ENCODE results near the gene IQGAP1.
"Not testable (repeated sequence)": the region's sequence is repeated elsewhere in the genome, so short reads cannot be mapped to it uniquely, and the experiment has no call there.

The IQGAP1 gene, protein sequence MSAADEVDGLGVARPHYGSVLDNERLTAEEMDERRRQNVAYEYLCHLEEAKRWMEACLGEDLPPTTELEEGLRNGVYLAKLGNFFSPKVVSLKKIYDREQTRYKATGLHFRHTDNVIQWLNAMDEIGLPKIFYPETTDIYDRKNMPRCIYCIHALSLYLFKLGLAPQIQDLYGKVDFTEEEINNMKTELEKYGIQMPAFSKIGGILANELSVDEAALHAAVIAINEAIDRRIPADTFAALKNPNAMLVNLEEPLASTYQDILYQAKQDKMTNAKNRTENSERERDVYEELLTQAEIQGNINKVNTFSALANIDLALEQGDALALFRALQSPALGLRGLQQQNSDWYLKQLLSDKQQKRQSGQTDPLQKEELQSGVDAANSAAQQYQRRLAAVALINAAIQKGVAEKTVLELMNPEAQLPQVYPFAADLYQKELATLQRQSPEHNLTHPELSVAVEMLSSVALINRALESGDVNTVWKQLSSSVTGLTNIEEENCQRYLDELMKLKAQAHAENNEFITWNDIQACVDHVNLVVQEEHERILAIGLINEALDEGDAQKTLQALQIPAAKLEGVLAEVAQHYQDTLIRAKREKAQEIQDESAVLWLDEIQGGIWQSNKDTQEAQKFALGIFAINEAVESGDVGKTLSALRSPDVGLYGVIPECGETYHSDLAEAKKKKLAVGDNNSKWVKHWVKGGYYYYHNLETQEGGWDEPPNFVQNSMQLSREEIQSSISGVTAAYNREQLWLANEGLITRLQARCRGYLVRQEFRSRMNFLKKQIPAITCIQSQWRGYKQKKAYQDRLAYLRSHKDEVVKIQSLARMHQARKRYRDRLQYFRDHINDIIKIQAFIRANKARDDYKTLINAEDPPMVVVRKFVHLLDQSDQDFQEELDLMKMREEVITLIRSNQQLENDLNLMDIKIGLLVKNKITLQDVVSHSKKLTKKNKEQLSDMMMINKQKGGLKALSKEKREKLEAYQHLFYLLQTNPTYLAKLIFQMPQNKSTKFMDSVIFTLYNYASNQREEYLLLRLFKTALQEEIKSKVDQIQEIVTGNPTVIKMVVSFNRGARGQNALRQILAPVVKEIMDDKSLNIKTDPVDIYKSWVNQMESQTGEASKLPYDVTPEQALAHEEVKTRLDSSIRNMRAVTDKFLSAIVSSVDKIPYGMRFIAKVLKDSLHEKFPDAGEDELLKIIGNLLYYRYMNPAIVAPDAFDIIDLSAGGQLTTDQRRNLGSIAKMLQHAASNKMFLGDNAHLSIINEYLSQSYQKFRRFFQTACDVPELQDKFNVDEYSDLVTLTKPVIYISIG (N-terminal part only)

DNA sequence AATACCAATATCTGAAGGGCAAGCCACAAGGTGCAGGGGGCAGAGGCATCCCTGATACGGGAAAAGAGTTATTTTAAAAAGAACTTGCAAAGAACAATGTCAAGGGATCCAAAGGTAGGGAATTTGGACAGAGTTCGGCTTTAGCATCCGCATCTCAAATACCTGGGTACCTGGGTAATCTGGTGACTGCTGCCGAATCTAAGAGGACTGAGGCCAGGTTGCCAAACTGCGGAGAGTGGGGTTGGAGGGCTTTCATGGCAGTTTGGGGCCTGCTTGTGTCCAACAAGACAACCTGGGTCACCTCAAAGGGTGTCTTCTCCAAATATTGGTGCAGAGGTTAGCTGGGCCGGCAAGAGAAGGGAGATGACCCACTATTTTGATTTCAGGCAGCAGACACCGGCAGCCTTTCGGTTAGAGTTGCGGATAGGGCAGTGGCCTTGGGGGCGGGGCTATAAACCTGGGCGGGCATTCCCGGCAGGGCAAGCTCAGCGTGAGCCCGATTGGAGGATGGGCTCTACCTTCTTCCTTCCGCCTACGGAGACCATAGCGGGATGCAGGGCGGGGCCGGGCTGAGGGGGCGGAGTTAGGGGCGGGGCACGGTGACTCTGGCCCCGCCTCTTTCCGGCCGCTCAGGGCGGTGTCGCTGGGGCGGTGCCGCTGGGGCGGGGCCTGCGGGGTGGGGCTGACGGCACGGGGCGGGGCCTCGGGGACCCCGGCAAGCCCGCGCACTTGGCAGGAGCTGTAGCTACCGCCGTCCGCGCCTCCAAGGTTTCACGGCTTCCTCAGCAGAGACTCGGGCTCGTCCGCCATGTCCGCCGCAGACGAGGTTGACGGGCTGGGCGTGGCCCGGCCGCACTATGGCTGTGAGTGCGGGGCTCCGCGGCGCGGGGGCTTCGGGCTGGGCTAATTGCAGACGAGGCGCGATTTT, at the start of gene IQGAP1:
TSS of gene IQGAP1 (plus strand) at position 709 of the 928 bp plus-strand sequence. CDS start at position 809, 100 bp downstream.
- peak; percentile 73 for DNase-seq

DNA sequence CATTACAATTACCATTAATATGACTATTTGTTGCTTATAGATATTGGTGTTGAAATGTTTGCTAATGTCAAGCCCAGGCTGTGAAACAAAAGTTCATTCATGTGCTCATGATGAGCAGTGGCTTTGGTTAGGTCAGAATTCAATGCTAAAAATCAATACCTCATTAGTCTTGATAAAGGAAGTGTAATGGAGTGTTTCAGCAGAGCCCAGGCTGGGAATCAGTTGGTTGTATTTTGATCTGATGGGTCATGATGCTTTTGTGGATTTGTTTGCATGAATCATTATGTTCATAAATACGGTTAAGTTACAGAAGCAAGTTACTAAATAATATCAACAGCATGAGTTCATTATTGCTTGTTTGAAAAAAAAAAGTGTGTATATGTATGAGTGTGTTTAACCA, 49.5 kb upstream of the IQGAP1 start:
- DNase-seq: no peak

- DNase-seq: no peak
Measured at GRCh38 chr15:90340345-90340744, 47.7 kb upstream of the IQGAP1 start.

DNA sequence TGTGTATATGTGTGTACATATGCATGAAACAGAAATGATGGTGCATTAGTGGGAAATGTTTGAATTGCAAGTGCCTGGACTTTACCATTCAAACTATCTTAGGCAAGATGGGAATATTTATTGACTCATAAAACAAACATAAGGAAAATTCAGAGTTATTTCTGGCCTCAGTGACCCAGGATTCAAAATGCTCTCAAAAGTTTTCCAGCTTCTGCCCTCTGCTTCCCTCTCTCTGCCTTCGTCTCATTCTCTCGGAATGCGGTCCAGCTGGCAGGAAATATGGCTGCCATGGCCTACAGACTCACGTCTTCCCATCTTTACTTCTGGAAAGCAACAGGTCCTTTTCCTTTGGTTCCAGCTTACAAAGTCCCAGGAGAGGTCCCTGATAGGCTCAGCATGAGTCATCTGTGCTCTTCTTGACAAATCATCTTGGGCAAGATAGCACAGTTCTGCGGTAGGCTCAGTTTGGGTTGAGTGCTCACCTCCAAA, 44.7 kb upstream of the IQGAP1 start:
- DNase-seq: no peak

- DNase-seq: no peak
Measured at GRCh38 chr15:90344662-90345061, 43.4 kb upstream of the IQGAP1 start.

- DNase-seq: no peak
Measured at GRCh38 chr15:90345857-90346256, 42.2 kb upstream of the IQGAP1 start.

- DNase-seq: not testable (repeated sequence)
Measured at GRCh38 chr15:90347431-90348065, 40.5 kb upstream of the IQGAP1 start.

DNA sequence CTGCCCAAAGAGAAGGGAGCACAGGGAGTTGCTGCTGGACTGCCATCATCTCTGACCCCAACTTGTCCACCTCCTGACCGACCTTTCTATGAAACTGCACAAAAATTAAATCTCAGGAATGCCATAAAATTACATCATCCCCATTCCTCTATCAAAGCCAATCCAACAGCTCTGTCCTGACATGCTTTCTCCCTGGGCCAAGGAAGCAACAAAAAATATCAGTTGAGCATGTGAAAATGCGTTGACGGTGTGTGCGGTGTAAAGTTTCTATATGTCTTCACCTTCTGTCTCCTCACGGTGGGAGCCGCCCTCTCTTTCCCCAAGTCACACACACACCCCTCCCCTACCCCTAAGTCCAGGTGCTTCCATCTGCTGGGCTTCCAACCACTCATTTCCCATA, 39.6 kb upstream of the IQGAP1 start:
- DNase-seq: no peak

DNA sequence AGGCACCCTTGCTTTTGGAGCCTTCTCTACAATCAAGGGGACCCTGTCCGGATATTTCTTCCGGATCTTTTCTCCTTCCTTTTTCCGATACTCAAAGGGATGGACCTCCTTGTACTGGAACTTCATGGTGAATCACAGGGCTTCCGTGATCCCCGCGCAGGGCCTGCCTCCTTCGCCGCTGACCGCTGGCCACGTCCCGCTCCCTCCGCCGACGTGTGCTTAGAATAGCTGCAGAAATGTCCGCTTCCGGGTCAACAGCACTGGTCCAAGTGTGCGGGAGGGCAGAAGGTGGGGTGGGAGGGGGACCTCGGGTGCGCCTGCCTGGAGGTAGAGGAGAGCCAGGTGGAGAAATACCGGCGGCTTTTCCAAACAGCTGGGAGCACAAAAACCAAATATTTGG, 39.0 kb upstream of the IQGAP1 start:
- DNase-seq: no peak

GRCh38 chr15:90349821-90350220, 38.2 kb upstream of the IQGAP1 start:
- no peak for DNase-seq

DNA sequence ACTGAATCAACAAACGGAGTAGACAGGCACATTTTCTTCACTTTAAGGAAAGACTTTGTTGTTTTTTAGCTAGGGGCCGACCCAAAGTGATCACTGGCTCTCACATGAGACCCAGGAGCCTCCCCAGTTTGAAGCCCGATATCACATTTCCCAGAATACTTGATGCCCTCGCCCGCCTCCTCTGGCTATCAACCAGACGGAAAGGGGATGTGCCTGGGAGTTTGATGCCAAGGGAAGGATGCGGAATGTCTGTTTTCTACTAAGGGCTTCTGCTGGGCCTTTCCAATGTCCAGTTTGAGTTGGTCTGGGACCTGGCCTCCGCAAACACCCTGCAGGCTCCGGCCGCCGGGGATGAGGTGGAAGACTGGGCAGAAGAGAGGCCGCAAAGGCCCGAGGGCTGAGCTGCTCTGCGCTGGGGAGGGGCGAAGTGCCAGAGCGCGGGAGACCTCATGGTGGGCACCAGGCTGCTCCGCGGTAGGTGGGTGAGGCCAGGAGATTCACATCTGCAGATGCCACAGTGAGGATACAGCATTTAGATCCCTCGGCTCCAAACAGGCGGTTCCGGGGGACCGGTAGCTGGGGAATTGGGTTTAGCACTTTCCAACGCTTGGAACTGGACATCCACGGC, 36.4 kb upstream of the IQGAP1 start:
- no peak for DNase-seq

GRCh38 chr15:90352107-90352893, 35.7 kb upstream of the IQGAP1 start, which contains the start of gene ZNF774:
Gene ZNF774, plus strand, starts transcription at chr15:90352284. Its CDS starts 2,377 bp downstream, at chr15:90354661.
- DNase-seq: peak; percentile 71

- no peak for DNase-seq
Measured at GRCh38 chr15:90354986-90355385, 33.1 kb upstream of the IQGAP1 start.

GRCh38 chr15:90358124-90359033, 29.7 kb upstream of the IQGAP1 start:
- DNase-seq: no peak

DNA sequence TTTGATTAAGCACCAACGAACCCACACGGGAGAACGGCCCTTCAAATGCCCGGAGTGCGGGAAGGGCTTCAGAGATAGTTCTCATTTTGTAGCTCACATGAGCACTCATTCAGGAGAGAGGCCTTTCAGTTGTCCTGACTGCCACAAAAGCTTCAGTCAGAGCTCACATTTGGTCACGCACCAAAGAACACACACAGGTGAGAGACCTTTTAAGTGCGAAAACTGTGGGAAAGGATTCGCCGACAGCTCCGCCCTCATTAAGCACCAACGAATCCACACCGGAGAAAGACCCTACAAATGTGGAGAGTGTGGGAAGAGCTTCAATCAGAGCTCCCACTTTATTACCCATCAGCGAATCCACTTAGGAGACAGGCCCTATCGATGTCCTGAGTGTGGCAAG, 27.3 kb upstream of the IQGAP1 start:
- peak; percentile 73 for DNase-seq

DNA sequence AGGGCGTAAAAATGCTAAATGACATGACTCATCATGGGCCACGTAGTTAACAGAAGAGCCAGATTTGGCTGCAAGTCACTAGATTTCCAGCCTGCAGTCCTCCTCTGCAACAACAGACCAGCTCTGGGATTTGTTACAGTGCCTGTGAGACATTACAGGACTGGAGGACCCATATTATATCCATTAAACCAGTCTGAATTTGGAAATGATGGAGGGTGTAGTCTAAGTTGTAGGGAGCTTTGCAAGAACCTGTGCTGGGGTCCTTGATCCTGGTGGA, 25.2 kb upstream of the IQGAP1 start:
- DNase-seq: no peak

DNA sequence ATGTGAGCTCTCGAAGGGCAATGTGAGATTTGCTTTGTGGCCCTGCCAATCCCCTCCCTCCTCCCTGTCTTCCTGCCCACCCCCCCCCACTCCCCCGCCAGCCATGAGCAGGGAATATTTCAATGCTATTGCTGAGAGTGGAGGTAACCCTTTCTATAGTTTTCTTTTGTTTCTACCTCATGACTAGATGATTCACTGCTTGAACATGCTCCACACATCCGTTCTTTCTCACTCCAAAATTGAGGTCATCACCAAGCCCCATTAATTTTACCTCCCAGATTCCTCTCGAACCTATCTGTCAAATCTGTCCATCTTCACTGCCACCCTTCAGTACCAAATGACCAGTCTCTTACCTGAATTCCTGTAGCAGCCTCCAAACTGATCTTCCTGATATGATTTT, 23.8 kb upstream of the IQGAP1 start:
- no peak for DNase-seq

- DNase-seq: no peak
Measured at GRCh38 chr15:90365414-90366055, 22.5 kb upstream of the IQGAP1 start.

Measured in DMS79 treated with DMSO at 0.1 percent for 48 hours (cell line).